GM19035 (cell line): ENCODE data around the gene TGFB3.

Experiments
- ATAC-seq: cut with Tn5 transposase; IDR thresholded peaks from one replicate; pipeline ENCODE4 v1.9.1; 2021; ENCODE audit not compliant: unreplicated experiment

Gene TGFB3

GRCh38 chr14:75987201-75987970 lies 5.6 kb upstream of the TGFB3 start:
- no peak for ATAC-seq

- ATAC-seq: no peak
Measured at GRCh38 chr14:75986439-75986765, 4.6 kb upstream of the TGFB3 start.

- ATAC-seq: peak; percentile 73
Measured at GRCh38 chr14:75985618-75986438, 4.0 kb upstream of the TGFB3 start, which contains the start of gene IFT43. Gene IFT43, plus strand, starts transcription at chr14:75985763. Its CDS starts 24 bp downstream, at chr14:75985787.

- ATAC-seq: no peak
Measured at GRCh38 chr14:75984674-75985073, 2.9 kb upstream of the TGFB3 start.

- no peak for ATAC-seq
Measured at GRCh38 chr14:75983019-75983358, 1.2 kb upstream of the TGFB3 start.

GRCh38 chr14:75982266-75983018 lies 647 bp upstream of the TGFB3 start:
- ATAC-seq: peak; percentile 44

GRCh38 chr14:75980856-75981255 lies 939 bp downstream of the TGFB3 start:
- no peak for ATAC-seq

GRCh38 chr14:75979648-75980565 lies 1.9 kb downstream of the TGFB3 start:
- ATAC-seq: no peak

- no peak for ATAC-seq
Measured at GRCh38 chr14:75979071-75979571, 2.7 kb downstream of the TGFB3 start.

- ATAC-seq: no peak
Measured at GRCh38 chr14:75978249-75978731, 3.5 kb downstream of the TGFB3 start.

- ATAC-seq: no peak
Measured at GRCh38 chr14:75977582-75977943, 4.2 kb downstream of the TGFB3 start.

GRCh38 chr14:75976826-75977581 lies 4.8 kb downstream of the TGFB3 start:
- ATAC-seq: no peak

GRCh38 chr14:75972801-75973421 lies 8.9 kb downstream of the TGFB3 start:
- no peak for ATAC-seq

- ATAC-seq: no peak
Measured at GRCh38 chr14:75971509-75971908, 10.3 kb downstream of the TGFB3 start.

- no peak for ATAC-seq
Measured at GRCh38 chr14:75970989-75971388, 10.8 kb downstream of the TGFB3 start.

- ATAC-seq: no peak
Measured at GRCh38 chr14:75969891-75970290, 11.9 kb downstream of the TGFB3 start.

- no peak for ATAC-seq
Measured at GRCh38 chr14:75969126-75969525, 12.7 kb downstream of the TGFB3 start.

- ATAC-seq: no peak
Measured at GRCh38 chr14:75968456-75968855, 13.3 kb downstream of the TGFB3 start.

GRCh38 chr14:75967866-75968265 lies 13.9 kb downstream of the TGFB3 start:
- no peak for ATAC-seq
